HCT116 (cell line): ENCODE measurements around the gene LFNG. TPM values are rescaled to one million over a fixed set of nuclear protein-coding genes. Genes with fewer than 3 reads are reported as not detected.

ENCODE experiments used
- ATAC-seq: fragments of 200-7000 bp; cut with Tn5 transposase; 2 replicates; pipeline ENCODE4 v1.9.1; 2020; ENCODE audit warnings: mild to moderate bottlenecking, moderate library complexity
- BruUV-seq: library from RNA; stranded (reverse); fragments of 400-500 nt; replicated peaks from 2 replicates; lab custom pipeline; 2021; lab: Mats Ljungman, UMichigan
- CTCF ChIA-PET: fragments of 300-600 bp; sonication (Branson Sonifier 250); formaldehyde crosslinking; loops from one replicate; lab custom pipeline; 2021; ENCODE audit warnings: antibody characterized with exemption; lab: Charles Lee
- POLR2A ChIA-PET: fragments of 300-600, 350-600 bp; sonication (Branson Sonifier 250); formaldehyde crosslinking; loops from one replicate; lab custom pipeline; 2021; ENCODE audit warnings: antibody characterized with exemption; lab: Charles Lee
- RAD21 ChIA-PET, 2 experiments: fragments of 300-600 bp; sonication (Branson Sonifier 250); formaldehyde crosslinking; loops; one replicate each; lab custom pipeline; 2023; ENCODE audit warnings: low total read pairs in 2 of 2; ENCODE audit not compliant: uncharacterized antibody in 2 of 2, unreplicated experiment in 2 of 2, low non-redundant PET in 1 of 2; lab: Charles Lee
- DNase-seq: peaks from one replicate; pipeline ENCODE4 v3.0.0-alpha.2; 2010; ENCODE audit warnings: low read depth, low spot score
- H2AFZ ChIP-seq: fragments of 200-600 bp; shearing (Covaris generic), sonication (generic); 2 replicates; pipeline ENCODE4 v1.6.1; 2017; ENCODE audit warnings: low read depth, mixed run types, mixed read lengths, antibody characterized with exemption, low read length; ENCODE audit not compliant: poor library complexity, severe bottlenecking
- H3K27ac ChIP-seq: 2 replicates; pipeline ENCODE4 v1.5.1; 2012; ENCODE audit warnings: low read depth, low read length
- H3K27me3 ChIP-seq: fragments of 200-600 bp; sonication (generic); 2 replicates; pipeline ENCODE4 v1.6.1; 2016; ENCODE audit warnings: mixed run types, low read length, mixed read lengths; ENCODE audit not compliant: insufficient read depth
- H3K36me3 ChIP-seq, 2 experiments: fragments of 200-500 bp in 1 of 2; fragments of 200-600 bp in 1 of 2; sonication (Bioruptor generic) in 1 of 2; sonication (generic) in 1 of 2; 2 replicates each; pipeline versions ENCODE4 v1.5.1 to v1.6.1; 2014 to 2016; ENCODE audit warnings: low read length in 2 of 2, inconsistent platforms in 1 of 2, mixed read lengths in 1 of 2, mixed run types in 1 of 2; ENCODE audit not compliant: insufficient read depth in 2 of 2, control insufficient read depth in 1 of 2
- H3K4me1 ChIP-seq, 2 experiments: fragments of 200-600 bp in 1 of 2; sonication (generic) in 1 of 2; 2 replicates each; pipeline versions ENCODE4 v1.5.1 to v1.6.1; 2012 to 2017; ENCODE audit warnings: low read length in 2 of 2, inconsistent platforms in 1 of 2, mild to moderate bottlenecking in 1 of 2, mixed read lengths in 1 of 2, mixed run types in 1 of 2, moderate library complexity in 1 of 2; ENCODE audit not compliant: insufficient read depth in 2 of 2, control insufficient read depth in 1 of 2
- H3K4me2 ChIP-seq: fragments of 200-600 bp; sonication (generic); 2 replicates; pipeline ENCODE4 v1.6.1; 2017; ENCODE audit warnings: mixed run types, low read length, mixed read lengths
- H3K4me3 ChIP-seq, 2 experiments: fragments of 200-600 bp in 1 of 2; sonication (generic) in 1 of 2; replicated peaks in 1 of 2; 2 replicates each; pipeline ENCODE4 v1.5.1; 2011 to 2016; ENCODE audit warnings: low read length in 2 of 2, control low read depth in 1 of 2, low read depth in 1 of 2, mild to moderate bottlenecking in 1 of 2, mixed read lengths in 1 of 2, mixed run types in 1 of 2
- H3K79me2 ChIP-seq: fragments of 200-600 bp; sonication (generic); 2 replicates; pipeline ENCODE4 v1.6.1; 2017; ENCODE audit warnings: mild to moderate bottlenecking, mixed run types, low read length, moderate library complexity, mixed read lengths; ENCODE audit not compliant: insufficient read depth
- H3K9ac ChIP-seq: fragments of 200-600 bp; sonication (generic); 2 replicates; pipeline ENCODE4 v1.6.1; 2016; ENCODE audit warnings: low read length, mixed read lengths
- H3K9me2 ChIP-seq: fragments of 200-600 bp; sonication (generic), shearing (Covaris generic); 2 replicates; pipeline ENCODE4 v1.6.1; 2017; ENCODE audit warnings: mixed run types, mild to moderate bottlenecking, moderate library complexity; ENCODE audit not compliant: insufficient read depth
- H3K9me3 ChIP-seq, 2 experiments: fragments of 200-500 bp in 1 of 2; fragments of 200-600 bp in 1 of 2; sonication (Bioruptor generic) in 1 of 2; sonication (generic) in 1 of 2; 2 replicates each; pipeline ENCODE4 v1.6.1; 2014 to 2017; ENCODE audit warnings: low read length in 2 of 2, mixed read lengths in 2 of 2, inconsistent platforms in 1 of 2, low read depth in 1 of 2, mild to moderate bottlenecking in 1 of 2, mixed run types in 1 of 2, moderate library complexity in 1 of 2; ENCODE audit not compliant: control insufficient read depth in 1 of 2, insufficient read depth in 1 of 2
- H4K20me1 ChIP-seq: fragments of 200-600 bp; sonication (generic), shearing (Covaris generic); 2 replicates; pipeline ENCODE4 v1.6.1; 2017; ENCODE audit warnings: mixed run types, mild to moderate bottlenecking, moderate library complexity; ENCODE audit not compliant: insufficient read depth
- CBX3 ChIP-seq: IDR thresholded peaks from 2 replicates; pipeline ENCODE4 v1.6.1; 2012; ENCODE audit warnings: low read depth
- ELF1 ChIP-seq: IDR thresholded peaks from 2 replicates; pipeline ENCODE4 v1.6.1; 2012; ENCODE audit warnings: low read depth, borderline replicate concordance
- EZH2 ChIP-seq: fragments of 200-600 bp; sonication (generic); IDR thresholded peaks from 2 replicates; pipeline ENCODE4 v1.6.1; 2017; ENCODE audit warnings: antibody characterized with exemption, mixed run types
- EZH2phosphoT487 ChIP-seq: fragments of 200-600 bp; IDR thresholded peaks from 2 replicates; pipeline ENCODE4 v1.6.1; 2018; ENCODE audit warnings: antibody characterized with exemption, borderline replicate concordance
- POLR2A ChIP-seq: IDR thresholded peaks from 2 replicates; pipeline ENCODE4 v1.7.0; 2011; ENCODE audit warnings: borderline replicate concordance; ENCODE audit not compliant: insufficient read depth, insufficient read length; ENCODE audit errors: extremely low read depth
- POLR2AphosphoS5 ChIP-seq: IDR thresholded peaks from 2 replicates; pipeline ENCODE4 v1.6.1; 2011; ENCODE audit warnings: mild to moderate bottlenecking, low read depth, low read length, moderate library complexity
- RAD21 ChIP-seq: IDR thresholded peaks from 2 replicates; pipeline ENCODE4 v1.6.1; 2012; ENCODE audit warnings: low read depth, mild to moderate bottlenecking
- SP1 ChIP-seq: IDR thresholded peaks from 2 replicates; pipeline ENCODE4 v1.6.1; 2012; ENCODE audit warnings: low read depth
- SRF ChIP-seq: IDR thresholded peaks from 2 replicates; pipeline ENCODE4 v1.6.1; 2012; ENCODE audit warnings: low read depth
- YY1 ChIP-seq: IDR thresholded peaks from 2 replicates; pipeline ENCODE4 v1.6.1; 2011; ENCODE audit warnings: low read length, low read depth, moderate library complexity, mild to moderate bottlenecking; ENCODE audit not compliant: insufficient replicate concordance; ENCODE audit errors: extremely low read depth
- ZNF274 ChIP-seq: fragments of 200-500 bp; sonication (Bioruptor generic); IDR thresholded peaks from 2 replicates; pipeline ENCODE4 v1.6.1; 2014; ENCODE audit warnings: mild to moderate bottlenecking, low read depth, low read length, inconsistent platforms
- intact Hi-C: fragments of 100-400 bp; cut with micrococcal nuclease; formaldehyde crosslinking; loops from 2 replicates; pipeline ENCODE4 v1.10.0; 2022
- total RNA-seq: library from RNA; stranded (reverse); gene quantifications from one replicate; pipeline ENCODE4 v1.2.1, GENCODE V29; 2021; ENCODE audit not compliant: unreplicated experiment
- TF ChIP-seq, protein P1 (sequence below): IDR thresholded peaks from 2 replicates; pipeline ENCODE4 v1.6.1; 2012
- TF ChIP-seq, protein P2 (sequence below), 3 experiments: fragments of 200-600 bp in 1 of 3; sonication (generic) in 1 of 3; IDR thresholded peaks in 2 of 3; conservative IDR thresholded peaks in 1 of 3; 2 replicates each; pipeline ENCODE4 v1.5.1; 2012 to 2017; ENCODE audit warnings: low read depth in 2 of 3, low read length in 2 of 3, antibody characterized with exemption in 1 of 3, borderline replicate concordance in 1 of 3, control low read depth in 1 of 3, mild to moderate bottlenecking in 1 of 3, mixed read lengths in 1 of 3, mixed run types in 1 of 3, moderate library complexity in 1 of 3; ENCODE audit not compliant: insufficient read depth in 1 of 3

Gene LFNG
- total RNA-seq, 1 experiment from 2014 or later: 14.3 TPM

DNA sequence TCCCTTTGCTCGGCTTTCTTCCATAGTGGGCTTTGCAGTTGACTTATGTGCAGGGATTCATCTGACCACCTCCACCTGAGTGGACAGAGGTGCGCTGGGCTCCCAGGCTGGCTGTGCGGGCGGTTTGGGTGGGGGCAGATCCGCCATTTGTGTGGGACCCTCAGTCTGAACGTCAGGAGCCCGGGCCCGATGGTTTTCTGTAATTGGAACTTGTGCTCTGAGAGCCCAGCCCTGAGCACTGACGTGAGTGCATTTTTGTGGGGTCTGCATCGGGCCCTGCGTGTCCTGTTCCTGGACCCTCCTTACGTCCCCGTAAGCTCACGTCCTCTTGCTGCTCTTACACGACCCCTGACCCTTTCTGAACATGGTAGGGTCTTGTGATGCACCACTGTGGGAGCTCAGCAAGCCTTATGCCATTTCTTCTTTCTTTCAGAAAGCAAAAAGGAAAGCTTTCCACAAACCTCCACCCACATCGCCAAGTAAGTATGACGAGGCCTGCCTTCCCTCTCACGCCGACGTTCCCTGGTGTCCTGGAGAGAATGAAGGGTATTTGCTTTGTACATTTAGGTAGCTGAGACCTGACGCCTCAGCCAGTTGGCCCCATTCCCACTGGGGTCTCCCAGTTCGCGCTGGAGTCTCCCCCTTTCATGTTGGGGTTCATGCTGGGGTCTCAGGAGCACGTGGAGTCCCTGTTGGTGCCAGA lies 49.1 kb downstream of the LFNG start:
- Histone ChIP-seq H3K36me3 (peaks cover 3% of the 10 kb centered on the region in 2 experiments; a peak in 1 of 4 replicates), H3K9me2 (no peaks in the 10 kb centered on the region), H3K4me3 (no peak overlapping the region), H2AFZ (no peak overlapping the region), H3K4me2 (no peak overlapping the region), H3K9ac (no peak overlapping the region), H3K27me3 (no peaks in the 10 kb centered on the region), H3K4me1 (peaks cover 19 to 22% of the 10 kb centered on the region in 2 experiments)
- intact Hi-C loops: loop anchor here (10.0 kb wide), 1 partner anchor 116 kb away; the partner anchor contains the start of gene AMZ1
- no TSS peak for BruUV-seq
- ATAC-seq: no peak
- no peak for DNase-seq
- TF ChIP-seq EZH2phosphoT487 (no peak), SP1 (no peak), ZNF274 (no peak), POLR2A (no peak), RAD21 (no peak), ELF1 (no peak), SRF (no peak), CBX3 (no peak), YY1 (no peak), EZH2 (no peak), POLR2AphosphoS5 (no peak)
- TF ChIP-seq, protein P1, sequence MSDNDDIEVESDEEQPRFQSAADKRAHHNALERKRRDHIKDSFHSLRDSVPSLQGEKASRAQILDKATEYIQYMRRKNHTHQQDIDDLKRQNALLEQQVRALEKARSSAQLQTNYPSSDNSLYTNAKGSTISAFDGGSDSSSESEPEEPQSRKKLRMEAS: no peak
- TF ChIP-seq, protein P2, sequence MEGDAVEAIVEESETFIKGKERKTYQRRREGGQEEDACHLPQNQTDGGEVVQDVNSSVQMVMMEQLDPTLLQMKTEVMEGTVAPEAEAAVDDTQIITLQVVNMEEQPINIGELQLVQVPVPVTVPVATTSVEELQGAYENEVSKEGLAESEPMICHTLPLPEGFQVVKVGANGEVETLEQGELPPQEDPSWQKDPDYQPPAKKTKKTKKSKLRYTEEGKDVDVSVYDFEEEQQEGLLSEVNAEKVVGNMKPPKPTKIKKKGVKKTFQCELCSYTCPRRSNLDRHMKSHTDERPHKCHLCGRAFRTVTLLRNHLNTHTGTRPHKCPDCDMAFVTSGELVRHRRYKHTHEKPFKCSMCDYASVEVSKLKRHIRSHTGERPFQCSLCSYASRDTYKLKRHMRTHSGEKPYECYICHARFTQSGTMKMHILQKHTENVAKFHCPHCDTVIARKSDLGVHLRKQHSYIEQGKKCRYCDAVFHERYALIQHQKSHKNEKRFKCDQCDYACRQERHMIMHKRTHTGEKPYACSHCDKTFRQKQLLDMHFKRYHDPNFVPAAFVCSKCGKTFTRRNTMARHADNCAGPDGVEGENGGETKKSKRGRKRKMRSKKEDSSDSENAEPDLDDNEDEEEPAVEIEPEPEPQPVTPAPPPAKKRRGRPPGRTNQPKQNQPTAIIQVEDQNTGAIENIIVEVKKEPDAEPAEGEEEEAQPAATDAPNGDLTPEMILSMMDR (IDR thresholded peaks at IDR 0.05 in 2 of 3, conservative IDR thresholded peaks at IDR 0.05 in 1 of 3; ENCODE audit: borderline replicate concordance in 1 of 3, insufficient read depth in 1 of 3, low read depth in 2 of 3, low read length in 2 of 3): no peak
- TF ChIP-seq, all 23 proteins: peak for 0
- ChIA-PET RAD21 (no interaction called here), POLR2A (no interaction called here), CTCF (no interaction called here)
- H4K20me1 ChIP-seq: no peaks in the 10 kb centered on the region
- no peak overlapping the region for H3K27ac ChIP-seq
- H3K79me2 ChIP-seq: peaks cover 4% of the 10 kb centered on the region
- H3K9me3 ChIP-seq: no peaks in the 10 kb centered on the region
